Panc1 (cell line): ENCODE measurements around the gene RGS10. TPM values are rescaled to one million over a fixed set of nuclear protein-coding genes. Genes with fewer than 3 reads are reported as not detected.

ENCODE experiments used
- ATAC-seq: fragments of 200-7000 bp; cut with Tn5 transposase; 2 replicates; pipeline ENCODE4 v1.9.1; 2020; ENCODE audit warnings: mild to moderate bottlenecking, moderate library complexity
- BruUV-seq: library from RNA; stranded (reverse); fragments of 400-500 nt; replicated peaks from 2 replicates; lab custom pipeline; 2021; lab: Mats Ljungman, UMichigan
- CTCF ChIA-PET: fragments of 300-600 bp; sonication (Branson Sonifier 250); formaldehyde crosslinking; loops from one replicate; lab custom pipeline; 2022; ENCODE audit warnings: antibody characterized with exemption; lab: Charles Lee
- POLR2A ChIA-PET: fragments of 300-600 bp; sonication (Branson Sonifier 250); formaldehyde crosslinking; loops from one replicate; lab custom pipeline; 2022; ENCODE audit warnings: antibody characterized with exemption; lab: Charles Lee
- DNase-seq: peaks from one replicate; pipeline ENCODE4 v3.0.0-alpha.2; 2010; ENCODE audit warnings: low read depth, low spot score
- H3K27ac ChIP-seq: 2 replicates; pipeline ENCODE4 v1.5.1; 2011; ENCODE audit warnings: mild to moderate bottlenecking, low read length, inconsistent platforms
- H3K27me3 ChIP-seq: fragments of 200-500 bp; sonication (Bioruptor generic); 2 replicates; pipeline ENCODE4 v1.6.0; 2014; ENCODE audit warnings: low read length, inconsistent platforms; ENCODE audit not compliant: control insufficient read depth, insufficient read depth
- H3K36me3 ChIP-seq: fragments of 200-500 bp; sonication (Bioruptor generic); 2 replicates; pipeline ENCODE4 v1.5.1; 2014; ENCODE audit warnings: inconsistent platforms, mild to moderate bottlenecking, low read length, moderate library complexity; ENCODE audit not compliant: control insufficient read depth, insufficient read depth
- H3K4me1 ChIP-seq: 2 replicates; pipeline ENCODE4 v1.5.1; 2011; ENCODE audit warnings: inconsistent platforms, mild to moderate bottlenecking, low read length, moderate library complexity; ENCODE audit not compliant: control insufficient read depth, insufficient read depth
- H3K4me3 ChIP-seq, 2 experiments: 2 replicates each; pipeline ENCODE4 v1.5.1; 2011 to 2012; ENCODE audit warnings: low read depth in 2 of 2, low read length in 2 of 2, mild to moderate bottlenecking in 2 of 2, inconsistent platforms in 1 of 2, moderate library complexity in 1 of 2
- H3K9me3 ChIP-seq: fragments of 200-500 bp; sonication (Bioruptor generic); 2 replicates; pipeline ENCODE4 v1.5.1; 2014; ENCODE audit warnings: low read depth, mild to moderate bottlenecking, inconsistent platforms, low read length, moderate library complexity; ENCODE audit not compliant: control insufficient read depth, insufficient read depth
- POLR2AphosphoS5 ChIP-seq: IDR thresholded peaks from 2 replicates; pipeline ENCODE4 v1.6.1; 2012; ENCODE audit warnings: mild to moderate bottlenecking, low read depth, low read length, moderate library complexity
- SIN3A ChIP-seq: IDR thresholded peaks from 2 replicates; pipeline ENCODE4 v1.6.1; 2012; ENCODE audit warnings: low read depth, mild to moderate bottlenecking, low read length, moderate library complexity, borderline replicate concordance; ENCODE audit not compliant: insufficient read depth
- TCF7L2 ChIP-seq: IDR thresholded peaks from 2 replicates; pipeline ENCODE4 v1.6.1; 2011; ENCODE audit warnings: mild to moderate bottlenecking, low read depth, low read length, inconsistent platforms
- in situ Hi-C: cut with HindIII; loops from 2 replicates; pipeline ENCODE4 v1.10.0; 2016; ENCODE audit warnings: low sequenced_read_pairs, low pct_unique_long_range_greater_than_20kb
- intact Hi-C: fragments of 100-400 bp; cut with micrococcal nuclease; formaldehyde crosslinking; loops from one replicate; pipeline ENCODE4 v1.10.0; 2022; ENCODE audit not compliant: unreplicated experiment
- total RNA-seq: library from RNA; stranded (reverse); gene quantifications from one replicate; pipeline ENCODE4 v1.2.1, GENCODE V29; 2021; ENCODE audit not compliant: unreplicated experiment
- TF ChIP-seq, protein P1 (sequence below), 2 experiments: IDR thresholded peaks; 2 replicates each; pipeline ENCODE4 v1.6.1; 2011 to 2012; ENCODE audit warnings: low read depth in 2 of 2, control low read depth in 1 of 2, low read length in 1 of 2, mild to moderate bottlenecking in 1 of 2, moderate library complexity in 1 of 2; ENCODE audit not compliant: insufficient read depth in 1 of 2
- TF ChIP-seq, protein P2 (sequence below): fragments of 450-650 bp; IDR thresholded peaks from 2 replicates; pipeline ENCODE4 v1.5.1; 2017; ENCODE audit warnings: mild to moderate bottlenecking

The RGS10 gene
- total RNA-seq, 1 experiment from 2014 or later = 68.6 TPM

DNA sequence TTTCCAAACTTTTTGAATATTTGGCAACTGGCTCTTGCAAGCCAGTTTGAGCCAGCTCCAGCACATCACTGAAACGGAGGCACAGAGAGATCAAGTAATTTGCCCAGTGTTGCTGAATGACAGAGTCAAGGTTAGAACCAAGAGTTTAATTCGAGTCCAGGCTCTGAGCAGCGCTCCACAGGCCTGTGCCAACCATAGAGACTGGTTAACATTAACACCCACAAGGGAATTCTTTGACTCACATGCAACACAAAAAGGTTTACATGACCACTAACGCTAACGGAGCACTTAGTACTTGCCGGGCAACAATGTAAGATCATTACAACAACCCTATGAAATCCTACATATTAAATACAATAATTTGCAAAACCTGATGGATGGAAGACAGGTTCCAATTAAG, 1.5 kb downstream of the RGS10 start:
- DNase-seq = no peak
- Histone ChIP-seq H3K9me3 (no peaks in the 10 kb centered on the region), H3K4me3 (peak overlapping the region; percentile 75 to 82), H3K27ac (peak overlapping the region; percentile 80; the same call in 1 of the 2 replicates), H3K36me3 (no peaks in the 10 kb centered on the region; the same call in 1 of the 2 replicates), H3K27me3 (no peaks in the 10 kb centered on the region), H3K4me1 (peaks cover 62% of the 10 kb centered on the region)
- ATAC-seq = no peak
- BruUV-seq = no TSS peak
- intact Hi-C loops = no loop called here
- TF ChIP-seq POLR2AphosphoS5 = no peak
- TF ChIP-seq TCF7L2 = no peak
- TF ChIP-seq, protein P1, sequence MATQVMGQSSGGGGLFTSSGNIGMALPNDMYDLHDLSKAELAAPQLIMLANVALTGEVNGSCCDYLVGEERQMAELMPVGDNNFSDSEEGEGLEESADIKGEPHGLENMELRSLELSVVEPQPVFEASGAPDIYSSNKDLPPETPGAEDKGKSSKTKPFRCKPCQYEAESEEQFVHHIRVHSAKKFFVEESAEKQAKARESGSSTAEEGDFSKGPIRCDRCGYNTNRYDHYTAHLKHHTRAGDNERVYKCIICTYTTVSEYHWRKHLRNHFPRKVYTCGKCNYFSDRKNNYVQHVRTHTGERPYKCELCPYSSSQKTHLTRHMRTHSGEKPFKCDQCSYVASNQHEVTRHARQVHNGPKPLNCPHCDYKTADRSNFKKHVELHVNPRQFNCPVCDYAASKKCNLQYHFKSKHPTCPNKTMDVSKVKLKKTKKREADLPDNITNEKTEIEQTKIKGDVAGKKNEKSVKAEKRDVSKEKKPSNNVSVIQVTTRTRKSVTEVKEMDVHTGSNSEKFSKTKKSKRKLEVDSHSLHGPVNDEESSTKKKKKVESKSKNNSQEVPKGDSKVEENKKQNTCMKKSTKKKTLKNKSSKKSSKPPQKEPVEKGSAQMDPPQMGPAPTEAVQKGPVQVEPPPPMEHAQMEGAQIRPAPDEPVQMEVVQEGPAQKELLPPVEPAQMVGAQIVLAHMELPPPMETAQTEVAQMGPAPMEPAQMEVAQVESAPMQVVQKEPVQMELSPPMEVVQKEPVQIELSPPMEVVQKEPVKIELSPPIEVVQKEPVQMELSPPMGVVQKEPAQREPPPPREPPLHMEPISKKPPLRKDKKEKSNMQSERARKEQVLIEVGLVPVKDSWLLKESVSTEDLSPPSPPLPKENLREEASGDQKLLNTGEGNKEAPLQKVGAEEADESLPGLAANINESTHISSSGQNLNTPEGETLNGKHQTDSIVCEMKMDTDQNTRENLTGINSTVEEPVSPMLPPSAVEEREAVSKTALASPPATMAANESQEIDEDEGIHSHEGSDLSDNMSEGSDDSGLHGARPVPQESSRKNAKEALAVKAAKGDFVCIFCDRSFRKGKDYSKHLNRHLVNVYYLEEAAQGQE (IDR thresholded peaks at IDR 0.05; ENCODE audit: insufficient read depth in 1 of 2, low read depth in 2 of 2, low read length in 1 of 2) = no peak
- TF ChIP-seq SIN3A = no peak
- TF ChIP-seq, protein P2, sequence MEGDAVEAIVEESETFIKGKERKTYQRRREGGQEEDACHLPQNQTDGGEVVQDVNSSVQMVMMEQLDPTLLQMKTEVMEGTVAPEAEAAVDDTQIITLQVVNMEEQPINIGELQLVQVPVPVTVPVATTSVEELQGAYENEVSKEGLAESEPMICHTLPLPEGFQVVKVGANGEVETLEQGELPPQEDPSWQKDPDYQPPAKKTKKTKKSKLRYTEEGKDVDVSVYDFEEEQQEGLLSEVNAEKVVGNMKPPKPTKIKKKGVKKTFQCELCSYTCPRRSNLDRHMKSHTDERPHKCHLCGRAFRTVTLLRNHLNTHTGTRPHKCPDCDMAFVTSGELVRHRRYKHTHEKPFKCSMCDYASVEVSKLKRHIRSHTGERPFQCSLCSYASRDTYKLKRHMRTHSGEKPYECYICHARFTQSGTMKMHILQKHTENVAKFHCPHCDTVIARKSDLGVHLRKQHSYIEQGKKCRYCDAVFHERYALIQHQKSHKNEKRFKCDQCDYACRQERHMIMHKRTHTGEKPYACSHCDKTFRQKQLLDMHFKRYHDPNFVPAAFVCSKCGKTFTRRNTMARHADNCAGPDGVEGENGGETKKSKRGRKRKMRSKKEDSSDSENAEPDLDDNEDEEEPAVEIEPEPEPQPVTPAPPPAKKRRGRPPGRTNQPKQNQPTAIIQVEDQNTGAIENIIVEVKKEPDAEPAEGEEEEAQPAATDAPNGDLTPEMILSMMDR = no peak
- POLR2A ChIA-PET = interaction anchor here (0.5 kb wide), 1 partner anchor 373 kb away, joined by 4 read pairs; no protein-coding TSS in a partner anchor
- CTCF ChIA-PET = interaction anchor here (0.7 kb wide), 1 partner anchor 241 kb away, joined by 3 read pairs; no protein-coding TSS in a partner anchor
- in situ Hi-C loops = no loop called here

DNA sequence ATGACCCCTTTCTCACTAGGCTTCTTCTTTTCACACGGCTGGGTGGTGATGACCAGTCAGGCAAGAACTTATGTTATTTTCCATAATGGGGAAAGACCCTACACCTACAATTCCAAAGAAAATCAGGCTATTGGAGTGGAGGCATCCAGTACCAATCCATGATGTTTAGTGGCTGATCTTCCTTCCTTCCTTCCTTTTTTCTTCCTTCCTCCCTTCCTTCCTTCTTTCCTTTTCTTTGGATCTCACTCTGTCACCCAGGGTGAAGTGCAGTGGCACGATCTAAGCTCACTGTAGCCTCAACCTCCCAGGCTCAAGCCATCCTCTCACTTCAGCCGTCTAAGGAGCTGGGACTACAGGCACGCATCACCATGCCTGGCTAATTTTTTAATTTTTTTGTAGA, 2.5 kb downstream of the RGS10 start:
- in situ Hi-C loops = no loop called here
- Histone ChIP-seq H3K4me3 (no peak overlapping the region), H3K27me3 (no peaks in the 10 kb centered on the region), H3K4me1 (peaks cover 62% of the 10 kb centered on the region), H3K9me3 (no peaks in the 10 kb centered on the region), H3K36me3 (no peaks in the 10 kb centered on the region; the same call in 1 of the 2 replicates), H3K27ac (peak overlapping the region; percentile 67; the same call in 1 of the 2 replicates)
- ChIA-PET CTCF (interaction anchor here (0.6 kb wide), 2 partner anchors 129 to 186 kb away, joined by 3 to 5 read pairs; partner anchors contain the start of gene INPP5F), POLR2A (interaction anchor here (0.6 kb wide), 1 partner anchor 46 kb away, joined by 16 read pairs; no protein-coding TSS in a partner anchor)
- no peak for ATAC-seq
- BruUV-seq = TSS peak; percentile 64
- no peak for DNase-seq
- intact Hi-C loops = no loop called here
- TF ChIP-seq, protein P1 (IDR thresholded peaks at IDR 0.05; ENCODE audit: insufficient read depth in 1 of 2, low read depth in 2 of 2, low read length in 1 of 2) = no peak
- no peak for TF ChIP-seq SIN3A
- TF ChIP-seq, protein P2 = no peak
- TF ChIP-seq POLR2AphosphoS5 = no peak
- no peak for TF ChIP-seq TCF7L2
